NCI-H187 treated with DMSO at 0.1 percent for 48 hours (cell line): Measurements from ENCODE around the gene NANOS2.
"Not testable (repeated sequence)": the region's sequence is repeated elsewhere in the genome, so short reads cannot be mapped to it uniquely, and the experiment has no call there.

Experiments used
- DNase-seq: peaks from one replicate; lab custom pipeline; 2025; lab: John Stamatoyannopoulos, UW

NANOS2 gene

GRCh38 chr19:45874620-45874966 is 40.0 kb downstream of the NANOS2 start:
- DNase-seq, result no peak

- no peak for DNase-seq
Observed at GRCh38 chr19:45873219-45873772, 41.3 kb downstream of the NANOS2 start.

GRCh38 chr19:45872095-45872919 is 42.3 kb downstream of the NANOS2 start:
- DNase-seq, result no peak

GRCh38 chr19:45870798-45871197 is 43.8 kb downstream of the NANOS2 start:
- DNase-seq, result no peak

- not testable (repeated sequence) for DNase-seq
Observed at GRCh38 chr19:45867241-45867640, 47.3 kb downstream of the NANOS2 start.

- no peak for DNase-seq
Observed at GRCh38 chr19:45866400-45867176, 48.0 kb downstream of the NANOS2 start.

- no peak for DNase-seq
Observed at GRCh38 chr19:45865269-45865948, 49.2 kb downstream of the NANOS2 start.

GRCh38 chr19:45864629-45865082 is 49.9 kb downstream of the NANOS2 start:
- DNase-seq, result no peak

- DNase-seq, result no peak
Observed at GRCh38 chr19:45863840-45864628, 50.5 kb downstream of the NANOS2 start, which contains the start of gene FOXA3. Gene FOXA3, plus strand, starts transcription at chr19:45864326. Its CDS starts 131 bp downstream, at chr19:45864457.

- DNase-seq, result no peak
Observed at GRCh38 chr19:45863335-45863839, 51.2 kb downstream of the NANOS2 start.
